ENCODE measurements around the gene FHIP1A.

GRCh38 chr4:151417766-151418376 is 8.9 kb downstream of the FHIP1A start:
- no peak for TF ChIP-seq CTCF (IDR thresholded peaks at IDR 0.05)
- no peak for TF ChIP-seq POLR2A (IDR thresholded peaks at IDR 0.05)
